Retinal pigment epithelial cell (primary cell): Measurements from ENCODE around the gene SEM1.

ENCODE experiments used
- DNase-seq: peaks from one replicate; pipeline ENCODE4 v3.0.0-alpha.2; 2010; ENCODE audit warnings: low read depth
- H3K4me3 ChIP-seq: 2 replicates; pipeline ENCODE4 v1.5.1; 2011; ENCODE audit warnings: mild to moderate bottlenecking, low read length, control low read depth, moderate library complexity
- TF ChIP-seq, protein P1 (sequence below): conservative IDR thresholded peaks from 2 replicates; pipeline ENCODE4 v1.5.1; 2011; ENCODE audit warnings: low read depth, low read length, control low read depth, inconsistent platforms

SEM1 gene

DNA sequence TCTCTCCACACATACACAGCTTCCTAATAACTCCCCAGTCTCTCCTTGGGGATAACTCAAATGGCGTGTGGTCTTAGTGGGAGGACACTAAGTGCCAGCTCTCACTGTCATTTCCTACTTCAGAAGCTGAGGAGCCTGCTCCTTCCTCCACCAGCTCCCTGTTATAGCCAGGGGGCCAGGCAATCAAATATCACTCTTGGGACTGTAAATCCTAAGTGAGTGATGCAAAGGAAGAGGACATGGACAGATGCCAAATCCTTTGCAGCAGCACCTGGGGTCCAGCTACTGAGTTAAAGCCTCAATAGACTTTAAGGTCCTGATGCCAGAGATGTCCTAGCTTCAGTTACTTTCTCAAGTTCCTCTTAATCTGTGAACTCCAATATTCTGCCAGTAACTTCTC, 34.1 kb downstream of the SEM1 start:
- no peak overlapping the region for H3K4me3 ChIP-seq
- TF ChIP-seq, protein P1, sequence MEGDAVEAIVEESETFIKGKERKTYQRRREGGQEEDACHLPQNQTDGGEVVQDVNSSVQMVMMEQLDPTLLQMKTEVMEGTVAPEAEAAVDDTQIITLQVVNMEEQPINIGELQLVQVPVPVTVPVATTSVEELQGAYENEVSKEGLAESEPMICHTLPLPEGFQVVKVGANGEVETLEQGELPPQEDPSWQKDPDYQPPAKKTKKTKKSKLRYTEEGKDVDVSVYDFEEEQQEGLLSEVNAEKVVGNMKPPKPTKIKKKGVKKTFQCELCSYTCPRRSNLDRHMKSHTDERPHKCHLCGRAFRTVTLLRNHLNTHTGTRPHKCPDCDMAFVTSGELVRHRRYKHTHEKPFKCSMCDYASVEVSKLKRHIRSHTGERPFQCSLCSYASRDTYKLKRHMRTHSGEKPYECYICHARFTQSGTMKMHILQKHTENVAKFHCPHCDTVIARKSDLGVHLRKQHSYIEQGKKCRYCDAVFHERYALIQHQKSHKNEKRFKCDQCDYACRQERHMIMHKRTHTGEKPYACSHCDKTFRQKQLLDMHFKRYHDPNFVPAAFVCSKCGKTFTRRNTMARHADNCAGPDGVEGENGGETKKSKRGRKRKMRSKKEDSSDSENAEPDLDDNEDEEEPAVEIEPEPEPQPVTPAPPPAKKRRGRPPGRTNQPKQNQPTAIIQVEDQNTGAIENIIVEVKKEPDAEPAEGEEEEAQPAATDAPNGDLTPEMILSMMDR = no peak
- DNase-seq = no peak

DNA sequence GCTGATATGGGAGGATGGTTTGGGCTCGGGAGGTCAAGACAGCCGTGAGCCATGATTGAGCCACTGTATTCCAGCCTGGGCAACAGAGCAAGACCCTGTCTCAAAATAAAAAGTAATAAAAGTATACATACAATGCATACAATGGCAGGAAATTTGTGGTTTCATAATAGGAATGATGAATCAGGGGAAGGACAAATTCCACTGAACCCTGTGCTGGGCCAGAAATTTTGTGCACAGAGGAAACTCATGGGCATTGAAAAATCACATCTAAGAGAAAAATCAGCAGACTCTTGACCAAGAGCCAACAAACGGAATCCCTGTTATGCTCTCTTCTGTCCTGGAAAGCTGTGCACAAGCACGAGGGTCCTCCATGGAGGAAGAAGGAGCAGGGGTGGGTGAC, 35.1 kb downstream of the SEM1 start:
- TF ChIP-seq, protein P1 = no peak
- no peak overlapping the region for H3K4me3 ChIP-seq
- no peak for DNase-seq

DNA sequence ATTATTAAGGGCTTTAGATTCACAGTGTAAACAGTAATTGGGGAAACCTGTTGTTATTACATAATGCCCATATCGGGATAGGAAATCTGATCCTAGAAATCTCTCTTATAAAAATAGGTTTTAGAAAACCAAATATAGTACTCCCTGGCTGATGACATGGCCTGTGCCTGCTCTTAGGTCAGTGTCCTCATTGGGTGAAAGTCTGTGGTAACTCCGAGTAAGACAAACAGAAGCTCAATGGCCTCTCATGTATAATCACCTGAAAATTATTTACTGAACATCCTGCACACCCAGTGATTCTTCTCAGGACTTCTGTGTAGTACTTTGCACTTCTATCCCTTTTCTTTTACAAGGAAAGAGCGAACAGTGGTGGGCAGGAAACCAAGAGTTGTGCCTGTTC, 37.8 kb downstream of the SEM1 start:
- DNase-seq = no peak
- TF ChIP-seq, protein P1 = no peak
- H3K4me3 ChIP-seq = no peak overlapping the region

DNA sequence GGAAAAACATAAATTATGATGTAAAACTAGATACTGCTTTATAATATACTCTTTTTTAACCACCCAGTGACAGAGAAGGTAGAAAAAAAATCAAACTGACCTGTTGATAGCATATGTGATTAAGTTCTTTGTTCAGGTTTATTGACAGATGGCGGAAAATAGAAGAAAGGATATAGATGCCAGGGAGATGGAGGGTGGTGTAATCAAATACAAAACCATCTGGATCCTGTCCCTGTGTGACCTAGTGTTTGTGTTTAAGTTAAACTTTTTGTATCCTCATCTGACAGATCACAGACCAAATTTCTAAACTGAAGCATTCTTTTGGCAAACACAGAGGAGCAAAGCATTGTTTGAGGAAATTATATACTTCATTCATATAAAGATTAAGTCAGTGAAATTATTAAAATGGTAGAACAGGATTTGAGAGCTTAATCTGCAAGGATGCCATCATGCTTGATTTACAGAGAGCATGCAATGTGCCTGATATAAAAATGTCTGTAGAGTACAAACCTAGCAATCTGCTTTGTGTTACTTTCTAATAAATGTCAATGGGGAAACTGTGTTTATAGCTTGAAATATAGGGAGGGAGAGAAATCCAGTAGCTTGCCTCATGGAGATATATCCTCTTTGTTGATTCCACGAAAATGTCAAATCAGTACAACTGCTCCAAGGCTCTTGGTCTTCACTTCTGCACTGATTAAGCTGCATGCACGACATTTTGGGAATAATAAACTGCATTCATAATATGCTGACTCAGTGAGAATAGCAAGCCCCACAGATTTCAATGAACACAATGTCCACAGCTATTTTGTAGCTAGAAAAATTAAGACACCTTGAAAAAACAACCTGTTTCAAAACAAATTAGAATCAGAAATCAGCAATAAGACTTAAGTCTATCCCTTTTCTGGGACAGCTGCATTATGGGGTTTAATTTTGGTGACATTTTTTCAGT, 39.0 kb downstream of the SEM1 start:
- no peak overlapping the region for H3K4me3 ChIP-seq
- no peak for DNase-seq
- TF ChIP-seq, protein P1 = no peak

DNA sequence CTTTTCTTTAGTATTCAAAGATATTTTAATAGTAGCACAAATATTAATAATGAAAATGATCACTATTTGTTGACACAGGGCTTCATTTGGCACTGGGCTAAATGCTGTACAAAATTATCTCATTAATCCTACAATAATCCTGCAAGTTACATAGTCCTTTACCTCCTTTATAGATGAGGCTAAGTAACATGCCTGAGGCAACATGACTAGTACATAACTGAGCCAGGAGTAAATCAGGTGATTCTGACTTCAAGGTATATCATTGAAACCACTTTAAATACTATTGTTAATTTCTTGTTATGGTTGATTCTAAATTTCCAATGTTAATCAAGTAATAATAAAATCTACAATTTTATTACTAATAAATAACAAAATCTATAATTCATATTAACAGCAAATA, 39.8 kb downstream of the SEM1 start:
- TF ChIP-seq, protein P1 = no peak
- no peak for DNase-seq
- no peak overlapping the region for H3K4me3 ChIP-seq

DNA sequence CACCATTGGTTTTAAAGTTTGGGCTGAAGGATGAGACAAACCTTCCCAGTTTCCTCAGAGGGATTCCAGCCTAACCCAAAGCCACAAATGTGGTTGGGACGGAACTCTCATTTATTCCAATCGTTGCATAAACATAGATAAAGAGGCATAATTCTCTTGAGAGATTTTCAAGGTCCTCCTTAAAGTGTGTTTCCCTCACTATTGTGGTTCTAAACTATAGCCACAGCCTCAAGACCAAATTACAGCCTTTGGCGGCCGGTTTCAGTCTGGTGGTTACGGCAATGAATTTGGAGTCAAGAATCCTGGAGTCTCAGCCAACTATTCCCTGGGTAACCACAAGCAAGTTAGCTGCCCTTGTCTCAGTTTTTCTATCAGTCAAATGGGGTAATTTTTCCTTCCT, 42.6 kb downstream of the SEM1 start:
- H3K4me3 ChIP-seq = no peak overlapping the region
- no peak for DNase-seq
- TF ChIP-seq, protein P1 = no peak

DNA sequence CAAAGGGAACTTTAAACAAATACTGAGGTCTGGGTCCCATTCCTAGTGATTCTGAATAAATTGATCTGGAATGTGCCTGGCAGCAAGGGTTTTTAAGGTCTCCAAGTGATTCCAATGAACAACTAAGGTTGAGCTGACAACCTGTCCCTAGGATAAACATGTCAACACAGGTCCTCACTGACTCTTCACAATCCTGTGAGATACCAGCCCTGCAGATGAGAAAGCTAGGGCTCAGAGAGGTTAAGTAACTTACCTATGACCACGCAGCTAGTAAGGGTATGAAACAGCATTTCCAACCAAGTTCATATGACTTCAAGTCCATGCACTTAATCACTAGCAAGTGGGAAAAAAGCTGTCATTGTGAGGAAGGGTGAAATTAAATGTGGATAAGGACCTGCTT, 44.0 kb downstream of the SEM1 start:
- H3K4me3 ChIP-seq = no peak overlapping the region
- no peak for DNase-seq
- TF ChIP-seq, protein P1 = no peak
